ENCODE data around the gene BRD7.

The BRD7 gene

DNA sequence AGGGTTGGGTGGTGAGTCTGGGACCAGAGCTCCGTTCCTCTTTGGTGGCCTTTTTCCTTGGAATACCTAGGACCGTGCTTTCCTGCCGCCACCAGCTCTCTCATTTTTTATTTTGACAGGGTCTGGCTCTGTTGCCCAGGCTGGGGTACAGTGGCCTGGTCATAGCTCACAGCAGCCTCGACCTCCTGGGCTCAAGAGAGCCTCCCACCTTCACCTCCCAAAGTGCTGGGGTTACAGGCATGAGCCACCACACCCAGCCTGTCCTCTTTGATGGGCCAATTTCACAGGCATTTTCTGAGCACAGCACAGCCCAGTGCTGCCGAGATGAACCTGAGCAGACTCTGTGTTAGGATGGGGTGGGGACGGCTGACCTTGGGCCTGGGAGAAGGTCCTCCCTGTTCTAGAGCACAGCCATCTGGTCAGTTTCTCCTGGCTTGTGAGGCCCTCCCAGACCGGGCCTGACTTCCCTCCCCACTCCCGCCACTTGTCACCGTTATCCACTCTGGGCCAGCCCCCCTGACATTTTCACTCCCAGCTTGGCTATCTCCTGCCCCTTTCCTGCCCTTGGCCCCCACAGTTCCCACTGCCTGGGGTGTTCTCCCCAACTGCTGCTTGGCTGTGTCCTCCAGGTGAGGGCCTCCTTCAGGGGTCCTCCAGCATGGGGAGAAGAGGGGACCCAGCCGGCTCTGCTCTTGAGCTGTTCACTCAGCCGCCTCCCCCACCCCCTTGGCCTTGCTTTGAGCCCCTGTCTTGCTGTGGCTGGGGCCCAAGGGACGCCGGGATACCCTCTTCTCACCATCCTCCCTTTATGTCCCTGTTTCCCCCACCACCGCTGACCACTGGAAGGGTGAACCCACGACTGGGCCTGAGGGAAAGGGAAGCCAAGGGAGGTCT lies 97.4 kb downstream of the BRD7 start:
- no peak for DNase-seq (ENCODE audit: low read depth)

DNA sequence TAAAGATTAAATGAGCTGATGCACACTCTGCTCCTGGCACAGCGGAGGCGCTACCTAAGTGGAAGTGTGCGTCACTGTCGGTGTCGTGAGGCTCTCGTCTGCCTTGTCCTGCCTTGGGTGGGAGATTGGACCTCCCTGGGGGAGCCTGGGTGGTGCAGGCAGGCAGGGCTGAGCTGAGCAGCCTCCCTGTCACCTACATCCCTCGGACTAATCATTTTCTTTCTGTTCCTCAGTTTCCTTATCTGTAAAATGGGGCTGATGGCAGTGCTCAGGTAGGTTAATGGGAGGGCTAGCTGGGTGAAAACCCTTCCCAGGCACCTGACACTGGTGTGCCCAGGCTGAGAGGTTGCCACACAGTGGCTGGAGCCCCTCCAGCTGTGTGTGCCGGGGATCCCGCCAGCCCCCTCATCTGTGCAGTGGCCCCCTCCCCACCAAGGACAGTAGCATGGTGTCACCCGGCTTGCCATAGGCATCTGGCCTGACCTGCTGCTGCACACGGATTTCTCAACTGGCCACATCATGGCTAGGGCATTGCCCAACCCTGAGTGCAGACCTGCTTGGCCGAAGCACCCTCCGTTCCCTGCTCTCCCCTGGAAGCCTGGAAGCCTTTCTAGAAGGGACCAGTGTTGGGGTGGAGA lies 98.2 kb downstream of the BRD7 start:
- DNase-seq (ENCODE audit: low read depth): no peak

DNA sequence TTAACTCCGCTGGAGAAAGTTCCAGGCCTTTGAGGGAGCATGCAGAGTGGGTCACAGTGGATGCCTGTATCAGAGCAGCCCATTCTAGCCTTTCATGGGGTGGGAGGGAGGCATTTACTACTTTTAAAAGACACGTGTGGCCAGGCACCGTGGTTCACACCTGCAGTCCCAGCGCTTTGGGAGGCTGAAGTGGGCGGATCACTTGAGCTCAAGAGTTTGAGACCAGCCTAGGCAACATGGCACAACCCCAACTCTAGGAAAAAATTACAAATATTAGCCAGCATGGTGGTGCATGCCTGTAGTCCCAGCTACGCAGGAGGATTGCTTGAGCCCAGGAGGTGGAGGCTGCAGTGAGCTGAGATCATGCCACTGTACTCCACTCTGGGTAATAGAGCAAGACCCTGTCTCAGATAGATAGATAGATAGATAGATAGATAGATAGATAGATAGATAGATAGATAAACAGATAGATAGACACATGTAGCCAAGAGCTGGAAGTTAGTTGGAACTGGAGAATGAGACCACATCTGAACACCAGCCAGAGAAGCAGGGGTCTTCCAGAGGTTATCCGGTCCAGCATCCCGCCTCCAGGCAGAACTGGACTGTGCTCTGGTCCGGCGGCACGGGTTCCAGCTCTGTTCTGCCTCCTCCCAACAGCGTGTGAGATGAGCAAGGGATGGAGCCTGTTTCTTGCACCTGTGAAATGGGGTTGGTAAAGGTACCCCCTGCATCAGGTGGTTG lies 98.8 kb downstream of the BRD7 start:
- DNase-seq (ENCODE audit: low read depth): no peak

DNA sequence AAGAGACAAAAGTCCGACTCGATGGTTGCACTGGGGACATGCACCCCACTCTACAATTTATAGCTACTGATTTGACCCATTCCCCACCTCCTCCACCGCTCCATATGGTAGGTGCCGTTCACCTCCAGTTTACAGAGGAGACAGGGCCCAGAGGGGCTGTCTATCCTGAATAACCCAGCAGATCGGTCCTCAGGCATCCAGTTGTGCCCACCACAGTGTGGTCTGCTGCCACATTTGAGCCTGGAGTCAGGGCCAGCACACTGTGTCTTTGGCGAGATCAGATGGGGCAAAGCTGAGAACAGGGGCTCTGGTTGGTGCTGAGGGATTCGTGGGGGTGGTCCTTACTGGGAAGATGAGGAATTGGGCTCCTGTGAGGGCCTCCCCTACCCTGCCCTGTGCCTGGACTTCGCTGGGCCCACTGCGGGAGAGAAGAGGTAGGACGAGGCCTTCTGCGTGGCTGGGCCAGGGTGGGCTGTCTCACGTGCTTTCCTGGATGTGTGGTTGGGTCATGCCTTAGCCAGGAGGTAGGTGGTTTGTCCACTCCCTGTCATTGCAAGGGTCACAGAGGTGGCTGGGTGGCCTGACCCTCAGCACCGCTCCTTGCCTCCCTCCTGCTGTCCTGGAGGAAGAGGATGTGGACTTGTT lies 99.6 kb downstream of the BRD7 start:
- DNase-seq (ENCODE audit: low read depth): no peak

DNA sequence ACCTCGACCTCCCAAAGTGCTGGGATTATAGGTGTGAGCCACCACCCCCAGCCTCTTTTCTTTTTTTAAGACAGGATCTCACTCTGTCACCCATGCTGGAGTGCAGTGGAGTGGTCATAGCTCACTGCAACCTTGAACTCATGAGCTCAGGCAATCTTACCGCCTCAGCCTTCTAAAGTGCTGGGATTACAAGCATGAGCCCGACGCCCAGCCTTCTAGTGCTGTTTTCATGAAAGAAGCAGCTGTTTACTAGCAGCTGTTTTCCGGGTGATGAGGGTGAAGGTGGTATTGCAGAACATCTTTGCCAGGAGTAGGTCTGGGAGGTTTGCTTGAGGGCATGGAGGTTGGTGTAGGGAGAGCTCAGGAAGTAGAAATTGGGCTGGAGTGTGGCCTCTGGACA lies 100.4 kb downstream of the BRD7 start:
- DNase-seq (ENCODE audit: low read depth): no peak

DNA sequence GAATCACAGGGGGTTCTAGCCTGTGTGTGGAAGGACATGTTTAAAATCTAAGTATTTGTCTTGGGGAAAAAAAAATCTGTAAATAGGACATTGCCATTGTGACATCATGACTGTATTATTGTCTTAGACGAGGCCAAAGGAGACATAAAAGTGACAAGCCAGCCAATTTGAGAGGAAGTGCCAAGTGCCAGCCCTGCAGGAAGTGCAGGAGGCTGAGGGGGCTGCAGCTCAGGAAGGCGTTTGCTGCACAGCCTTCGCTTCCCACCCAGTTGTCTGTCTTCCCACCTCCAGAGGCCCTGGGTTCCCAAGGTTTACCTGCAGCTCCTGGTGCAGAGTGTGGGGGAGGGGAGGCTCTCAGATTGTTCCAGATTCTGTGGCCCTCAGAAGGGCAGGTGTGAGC lies 101.1 kb downstream of the BRD7 start:
- DNase-seq (ENCODE audit: low read depth): no peak

DNA sequence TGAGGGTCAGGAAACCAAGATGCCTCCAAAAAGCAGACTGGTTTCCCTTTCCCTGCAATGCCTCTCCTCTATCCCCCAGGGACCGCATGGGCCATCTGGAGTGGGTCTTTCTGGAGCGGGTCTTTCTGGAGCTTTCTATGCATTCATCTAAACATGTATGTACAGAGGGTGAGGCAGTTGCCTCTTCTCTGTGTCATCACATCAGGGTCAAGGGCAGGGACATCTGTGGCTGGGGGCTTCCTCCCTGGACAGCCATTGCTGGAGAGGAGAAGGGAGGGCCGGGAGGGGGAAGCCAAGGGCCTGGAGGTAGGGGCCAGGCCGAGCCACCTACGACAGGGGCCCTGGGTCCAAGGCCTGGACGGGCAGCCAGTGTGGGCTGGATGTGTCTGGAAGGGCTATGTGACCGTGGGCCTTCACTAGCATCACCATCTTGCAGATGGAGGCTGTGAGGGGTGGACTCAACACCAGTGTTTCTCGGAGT lies 101.6 kb downstream of the BRD7 start:
- DNase-seq (ENCODE audit: low read depth): no peak

DNA sequence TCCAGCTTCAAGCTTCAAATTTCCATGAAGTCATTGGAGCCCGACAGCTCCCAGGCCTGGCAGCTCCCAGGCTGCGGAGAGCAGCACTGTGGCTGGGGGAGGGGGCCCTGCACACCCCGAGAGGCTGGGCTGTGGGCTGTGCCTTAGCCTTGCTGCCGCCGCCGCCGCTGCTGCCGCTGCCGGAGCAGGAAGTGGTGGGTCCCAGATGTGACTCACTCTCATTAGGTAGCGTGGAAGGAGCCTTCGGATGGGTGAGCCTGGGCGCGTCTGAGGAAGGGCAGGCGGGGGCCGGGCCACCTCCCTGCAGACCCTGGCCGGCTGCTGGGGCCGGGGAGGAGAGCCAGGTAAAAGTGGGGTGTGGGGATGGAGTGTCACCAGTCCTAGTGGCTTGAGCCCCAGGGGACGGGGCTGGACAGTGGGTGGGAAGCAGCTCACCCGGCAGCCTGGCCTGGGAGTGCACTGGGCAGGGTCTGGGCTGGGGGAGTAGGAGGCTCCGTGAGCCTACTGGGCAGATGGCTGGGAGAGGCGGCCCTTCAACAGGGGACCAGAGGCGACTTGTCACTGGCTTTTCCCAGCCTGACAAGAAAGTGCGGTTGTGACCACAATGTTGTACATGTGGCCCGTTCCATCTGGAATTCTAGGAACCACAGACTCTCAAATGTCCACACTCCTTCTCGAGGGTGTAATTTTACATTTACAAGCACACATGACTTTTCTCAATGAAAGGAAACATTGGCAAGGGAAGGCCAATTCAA lies 102.3 kb downstream of the BRD7 start, which contains the start of gene ADCY7:
Gene ADCY7, plus strand, starts transcription at position 215 of the 755 bp plus-strand sequence. CDS start 21,629 bp downstream, outside the sequence.
- DNase-seq (ENCODE audit: low read depth): no peak
